Stomach smooth muscle (tissue), 2 donors: ENCODE data around the gene GLP2R.
"Not testable (repeated sequence)": the region's sequence is repeated elsewhere in the genome, so short reads cannot be mapped to it uniquely, and the experiment has no call there.

Experiments
- H3K27ac ChIP-seq: one replicate; pipeline ENCODE4 v1.7.0; 2013; ENCODE audit warnings: mild to moderate bottlenecking, low read length, inconsistent platforms
- H3K27me3 ChIP-seq, 2 donors: one replicate each; pipeline ENCODE4 v1.7.0; 2013; ENCODE audit warnings: low read length in 2 of 2; ENCODE audit not compliant: insufficient read depth in 2 of 2, control insufficient read depth in 1 of 2
- H3K36me3 ChIP-seq, 2 donors: one replicate each; pipeline ENCODE4 v1.7.0; 2013; ENCODE audit warnings: low read length in 2 of 2; ENCODE audit not compliant: control insufficient read depth in 2 of 2, insufficient read depth in 2 of 2
- H3K4me1 ChIP-seq: one replicate; pipeline ENCODE4 v1.7.0; 2013; ENCODE audit warnings: low read length; ENCODE audit not compliant: control insufficient read depth, insufficient read depth
- H3K4me3 ChIP-seq, 2 donors: one replicate each; pipeline ENCODE4 v1.7.0; 2013; ENCODE audit warnings: low read length in 2 of 2
- H3K9ac ChIP-seq, 2 donors: one replicate each; pipeline ENCODE4 v1.7.0; 2013; ENCODE audit warnings: low read length in 2 of 2, mild to moderate bottlenecking in 1 of 2
- H3K9me3 ChIP-seq, 2 donors: one replicate each; pipeline ENCODE4 v1.7.0; 2013; ENCODE audit warnings: low read length in 2 of 2; ENCODE audit not compliant: control insufficient read depth in 2 of 2
- donor health status: healthy.
- donor health status: Pancreatic carcinoma.

Gene GLP2R

DNA sequence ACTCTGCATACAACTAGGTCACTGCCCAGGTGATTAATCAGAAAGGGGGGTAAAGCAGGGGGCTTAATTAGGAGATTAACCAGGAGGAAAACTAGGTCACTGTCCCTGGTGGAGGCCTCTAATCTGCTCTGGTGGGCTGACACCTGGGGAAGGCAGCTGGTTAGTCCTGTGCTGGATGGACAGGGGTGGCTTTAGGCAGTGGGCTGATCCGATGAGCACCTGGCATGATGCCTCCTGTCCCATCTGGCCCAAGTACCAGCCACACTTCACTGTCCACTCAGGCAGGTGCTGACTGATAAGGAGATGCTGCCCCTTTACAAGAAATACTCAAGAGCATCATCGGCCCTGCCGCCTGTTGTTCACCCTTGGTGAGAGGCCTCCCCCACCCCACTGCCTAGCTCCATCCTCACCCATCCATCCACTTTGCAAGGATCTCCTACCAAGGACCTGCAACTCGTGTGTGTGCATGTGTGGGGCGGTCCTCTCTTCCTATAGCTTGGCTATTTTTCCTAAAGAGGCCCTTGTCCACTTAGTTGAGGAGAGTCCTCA lies 93.2 kb downstream of the GLP2R start:
- no peak overlapping the region for H3K9ac ChIP-seq
- H3K4me3 ChIP-seq = no peak overlapping the region
- H3K4me1 ChIP-seq = no peaks in the 10 kb centered on the region
- no peaks in the 10 kb centered on the region for H3K9me3 ChIP-seq
- H3K27me3 ChIP-seq = no peaks in the 10 kb centered on the region
- H3K27ac ChIP-seq = no peak overlapping the region
- H3K36me3 ChIP-seq = peaks cover 0 to 5% of the 10 kb centered on the region in 2 donors

DNA sequence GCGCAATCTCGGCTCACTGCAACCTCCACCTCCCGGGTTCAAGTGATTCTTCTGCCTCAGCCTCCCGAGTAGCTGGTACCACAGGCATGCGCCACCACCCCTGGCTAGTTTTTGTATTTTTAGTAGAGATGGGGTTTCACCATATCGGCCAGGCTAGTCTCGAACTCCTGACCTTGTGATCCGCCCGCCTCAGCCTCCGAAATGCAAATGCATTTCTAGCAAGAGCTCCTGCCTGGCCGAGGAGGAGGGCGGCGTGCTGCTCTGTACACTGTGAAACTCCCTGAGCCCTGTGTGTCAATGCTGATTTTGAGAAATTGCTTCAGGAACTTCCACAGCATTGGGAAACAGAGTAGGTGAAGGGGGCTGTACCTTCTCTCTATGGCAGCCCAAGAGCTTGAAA lies 95.5 kb downstream of the GLP2R start:
- H3K36me3 ChIP-seq, H3K4me1 ChIP-seq, H3K4me3 ChIP-seq, H3K27me3 ChIP-seq, H3K9ac ChIP-seq, H3K9me3 ChIP-seq, H3K27ac ChIP-seq: not testable (repeated sequence)

DNA sequence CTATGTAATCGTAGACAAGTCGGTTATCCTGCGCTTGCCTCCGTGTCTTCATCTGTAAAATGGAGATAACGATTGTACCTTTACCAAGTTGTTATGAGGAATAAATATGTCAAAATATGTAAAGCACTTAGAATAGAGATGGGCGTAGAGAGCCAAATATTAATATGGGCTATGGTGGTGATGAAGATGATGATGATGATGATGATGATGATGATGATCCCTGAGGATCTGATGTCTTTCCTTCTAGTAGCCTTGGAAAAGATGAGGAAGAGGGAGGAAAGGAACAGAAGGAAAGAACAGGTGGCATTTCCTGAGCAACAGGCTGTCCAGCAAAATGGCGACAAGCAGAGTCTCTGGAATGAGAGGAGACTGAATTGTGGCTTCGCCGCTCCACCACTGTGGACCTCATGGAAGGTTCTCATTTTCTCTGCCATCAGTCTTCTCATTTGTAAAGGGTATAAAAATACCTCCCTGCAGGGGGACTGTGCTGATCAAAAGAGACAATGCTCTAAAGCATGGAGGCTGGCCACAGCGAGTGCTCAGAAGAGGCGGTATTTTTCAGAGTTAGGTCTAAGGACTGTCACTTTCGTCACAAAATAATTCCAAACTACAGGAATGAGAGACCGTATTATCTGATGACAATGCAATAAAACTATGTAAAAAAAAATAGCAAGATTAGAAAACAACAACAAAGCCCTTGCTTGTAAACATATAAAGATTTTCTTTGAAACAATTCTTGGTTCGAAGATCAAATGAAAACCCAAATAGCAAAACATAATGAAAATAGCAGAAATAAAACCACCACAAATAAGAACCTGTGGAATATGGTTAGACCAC lies 96.5 kb downstream of the GLP2R start:
- Histone ChIP-seq H3K27me3 (no peaks in the 10 kb centered on the region), H3K9ac (no peak overlapping the region), H3K4me3 (no peak overlapping the region), H3K4me1 (peaks cover 7% of the 10 kb centered on the region), H3K36me3 (peaks cover 0 to 5% of the 10 kb centered on the region in 2 donors), H3K27ac (no peak overlapping the region), H3K9me3 (no peaks in the 10 kb centered on the region)

DNA sequence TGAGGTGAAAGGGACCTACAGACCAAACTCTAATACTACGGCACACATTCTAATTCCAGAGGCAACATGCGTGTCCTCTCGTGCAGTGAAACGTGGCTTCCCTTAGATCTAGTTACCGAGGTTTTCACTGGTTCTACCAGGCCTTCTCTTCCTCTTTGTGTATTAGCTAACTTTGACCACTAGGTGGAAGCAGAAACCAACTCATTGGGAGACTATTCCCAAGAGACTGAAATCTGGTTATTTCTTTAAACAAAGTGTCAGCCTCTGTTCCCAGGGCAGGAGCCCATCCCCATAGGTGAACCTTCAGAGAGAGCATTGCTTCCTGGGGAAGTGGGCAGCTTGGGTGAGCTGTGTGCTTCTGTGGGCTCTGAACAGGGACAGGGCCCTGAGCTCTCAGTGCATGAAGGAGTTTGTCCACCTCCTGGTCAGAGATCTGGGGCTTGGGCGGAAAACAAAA lies 99.0 kb downstream of the GLP2R start:
- Histone ChIP-seq H3K4me1 (peaks cover 7% of the 10 kb centered on the region), H3K9ac (peak overlapping the region in 1 of 2 donors; percentile 38), H3K9me3 (no peaks in the 10 kb centered on the region), H3K36me3 (peaks cover 0 to 2% of the 10 kb centered on the region in 2 donors), H3K27ac (no peak overlapping the region), H3K27me3 (no peaks in the 10 kb centered on the region), H3K4me3 (no peak overlapping the region)

DNA sequence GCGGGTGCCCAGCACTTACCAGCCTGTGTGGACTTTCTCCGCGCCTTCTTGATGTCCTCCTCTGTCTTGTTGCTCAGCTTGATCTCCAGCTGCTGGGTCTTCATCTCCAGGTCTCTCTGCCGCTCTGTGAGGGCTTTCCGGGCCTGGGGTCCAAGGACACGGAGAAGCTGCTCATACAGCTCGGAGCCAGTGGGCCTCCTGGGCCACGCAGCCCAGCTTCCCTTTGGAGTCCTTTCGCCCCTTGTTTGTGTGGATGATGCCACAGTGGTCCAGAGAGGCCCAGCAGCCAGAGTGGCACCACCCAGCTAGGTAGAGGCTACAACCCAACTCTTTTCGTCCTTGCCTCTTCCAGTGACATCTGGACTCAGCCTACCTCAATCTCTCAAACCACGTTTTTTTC lies 99.7 kb downstream of the GLP2R start:
- Histone ChIP-seq H3K27me3 (no peaks in the 10 kb centered on the region), H3K4me3 (no peak overlapping the region), H3K36me3 (peaks cover 0 to under 1% of the 10 kb centered on the region in 2 donors), H3K9me3 (no peaks in the 10 kb centered on the region), H3K27ac (no peak overlapping the region), H3K4me1 (peaks cover 7% of the 10 kb centered on the region), H3K9ac (no peak overlapping the region)

DNA sequence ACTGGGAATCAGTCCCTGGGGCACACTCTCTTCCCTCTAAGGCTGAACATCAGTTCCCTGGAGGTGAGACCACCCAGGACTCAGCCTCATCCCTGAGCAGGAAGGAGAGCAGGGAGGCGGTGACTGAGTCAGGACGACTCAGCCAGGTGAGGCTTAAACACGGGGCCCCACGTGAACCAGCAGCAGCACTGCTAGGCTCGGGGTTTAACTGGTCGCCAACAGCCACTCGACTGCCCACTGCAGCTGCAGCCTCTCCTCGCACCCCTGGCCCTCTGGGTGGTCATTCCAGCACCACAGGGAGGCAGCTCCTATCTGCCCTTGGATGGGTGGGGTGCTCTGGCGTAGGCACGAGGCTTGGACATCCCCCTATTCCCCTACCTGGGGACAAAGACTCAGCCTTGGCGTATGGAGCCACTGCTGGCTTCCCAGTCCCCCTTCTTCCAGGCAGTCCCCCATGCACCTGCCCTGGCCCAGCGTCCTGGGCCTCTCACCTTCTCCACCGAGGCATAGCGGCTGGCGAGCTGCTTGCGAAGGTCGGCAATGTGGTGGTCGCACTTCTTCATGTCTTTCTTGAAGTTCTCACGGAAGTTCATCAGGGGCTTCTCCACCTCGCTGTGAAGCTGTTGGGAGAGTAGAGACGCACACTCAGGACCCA lies 100.6 kb downstream of the GLP2R start:
- H3K36me3 ChIP-seq = no peaks in the 10 kb centered on the region
- H3K4me1 ChIP-seq = peaks cover 7% of the 10 kb centered on the region
- no peaks in the 10 kb centered on the region for H3K9me3 ChIP-seq
- no peak overlapping the region for H3K4me3 ChIP-seq
- no peak overlapping the region for H3K27ac ChIP-seq
- no peak overlapping the region for H3K9ac ChIP-seq
- H3K27me3 ChIP-seq = no peaks in the 10 kb centered on the region

DNA sequence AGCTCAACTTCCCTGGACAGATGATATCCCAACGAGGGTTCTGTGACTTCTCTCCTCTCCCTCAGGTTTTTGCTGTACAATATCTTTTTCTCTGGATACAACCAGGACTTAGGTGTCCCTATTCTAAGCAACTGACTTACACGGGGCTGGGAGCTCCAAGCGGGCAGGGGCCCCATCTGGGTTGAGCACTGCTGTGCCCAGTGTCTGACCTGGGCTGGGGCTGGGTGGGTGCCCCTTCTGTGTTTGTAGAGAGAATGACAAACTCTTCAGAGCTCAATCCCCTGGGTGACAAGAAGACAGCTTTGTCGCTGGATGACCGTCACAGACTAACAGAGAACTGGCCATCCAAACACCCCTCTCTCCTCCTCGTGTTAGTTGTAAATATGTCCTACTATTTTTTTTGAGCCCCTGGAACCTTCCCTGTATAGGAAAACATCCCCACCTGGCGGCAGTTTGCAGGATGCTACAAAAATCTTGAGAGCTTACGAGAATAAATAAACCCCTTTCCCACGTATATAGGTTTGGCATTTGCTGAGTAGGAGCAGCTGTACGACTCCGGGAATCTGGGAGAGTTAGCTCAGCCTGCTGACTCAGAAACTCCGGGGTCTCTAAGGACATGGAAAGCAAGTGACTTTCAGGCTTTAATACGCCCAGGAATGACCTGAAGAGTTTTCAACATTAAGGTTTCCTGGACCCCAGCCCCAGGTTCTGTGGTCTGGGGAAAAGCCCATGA lies 103.0 kb downstream of the GLP2R start:
- no peaks in the 10 kb centered on the region for H3K9me3 ChIP-seq
- H3K4me1 ChIP-seq = peaks cover 7% of the 10 kb centered on the region
- no peak overlapping the region for H3K27ac ChIP-seq
- H3K4me3 ChIP-seq = no peak overlapping the region
- peaks cover under 1 to 4% of the 10 kb centered on the region in 2 donors for H3K36me3 ChIP-seq
- H3K27me3 ChIP-seq = no peaks in the 10 kb centered on the region
- H3K9ac ChIP-seq = no peak overlapping the region

DNA sequence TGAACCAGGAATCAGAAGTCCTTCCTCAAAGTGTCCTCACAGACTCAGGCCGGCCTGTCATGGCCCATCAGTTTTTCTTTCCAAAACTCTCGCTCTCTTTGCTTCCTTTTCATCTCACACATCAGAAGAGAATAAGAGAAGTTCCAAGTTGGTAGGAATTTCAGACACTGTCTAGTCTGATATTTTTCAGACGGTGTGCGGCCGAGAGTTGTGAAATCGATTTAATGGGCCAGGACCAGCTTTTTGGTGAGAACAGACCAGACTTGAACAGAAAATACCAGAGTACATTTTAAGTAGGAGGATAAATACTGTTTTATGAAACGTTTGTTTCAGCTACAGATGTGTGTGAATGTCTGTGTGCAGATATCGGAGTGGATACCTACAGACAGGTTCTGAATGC lies 104.1 kb downstream of the GLP2R start:
- H3K4me3 ChIP-seq = no peak overlapping the region
- no peaks in the 10 kb centered on the region for H3K27me3 ChIP-seq
- no peaks in the 10 kb centered on the region for H3K9me3 ChIP-seq
- H3K4me1 ChIP-seq = peaks cover 2% of the 10 kb centered on the region
- peaks cover 4 to 5% of the 10 kb centered on the region in 2 donors for H3K36me3 ChIP-seq
- H3K27ac ChIP-seq = no peak overlapping the region
- no peak overlapping the region for H3K9ac ChIP-seq

DNA sequence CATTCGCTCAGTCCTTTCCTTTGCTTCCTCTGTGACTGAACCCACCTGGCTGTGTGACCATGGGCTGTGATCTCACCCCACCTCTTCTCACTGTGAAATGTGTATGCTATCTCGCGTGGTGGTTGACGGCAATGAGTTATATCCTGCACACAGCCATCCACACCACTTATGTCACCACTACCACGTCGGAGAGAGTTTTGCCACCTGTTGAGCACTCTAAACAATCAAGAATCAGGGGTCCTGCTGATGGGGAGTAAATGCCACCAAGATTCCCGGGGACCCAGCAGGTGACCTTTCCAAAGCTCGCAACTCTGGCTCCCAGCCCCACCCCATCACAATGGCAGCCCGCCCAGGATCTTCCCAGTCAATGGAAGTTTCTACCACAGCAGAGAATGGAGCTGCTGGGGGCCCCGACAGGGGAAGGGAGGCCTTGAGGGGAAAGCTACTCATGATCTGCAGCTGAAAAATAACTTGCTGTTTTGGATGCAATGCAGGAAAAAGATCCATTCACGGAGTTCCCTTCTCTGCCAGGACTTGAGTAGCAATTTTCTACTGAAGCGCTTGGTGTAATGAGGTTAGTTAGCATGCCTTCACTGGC lies 105.5 kb downstream of the GLP2R start:
- H3K27me3 ChIP-seq = no peaks in the 10 kb centered on the region
- no peaks in the 10 kb centered on the region for H3K9me3 ChIP-seq
- H3K9ac ChIP-seq = no peak overlapping the region
- peaks cover 4 to 5% of the 10 kb centered on the region in 2 donors for H3K36me3 ChIP-seq
- H3K4me3 ChIP-seq = no peak overlapping the region
- no peaks in the 10 kb centered on the region for H3K4me1 ChIP-seq
- H3K27ac ChIP-seq = no peak overlapping the region

DNA sequence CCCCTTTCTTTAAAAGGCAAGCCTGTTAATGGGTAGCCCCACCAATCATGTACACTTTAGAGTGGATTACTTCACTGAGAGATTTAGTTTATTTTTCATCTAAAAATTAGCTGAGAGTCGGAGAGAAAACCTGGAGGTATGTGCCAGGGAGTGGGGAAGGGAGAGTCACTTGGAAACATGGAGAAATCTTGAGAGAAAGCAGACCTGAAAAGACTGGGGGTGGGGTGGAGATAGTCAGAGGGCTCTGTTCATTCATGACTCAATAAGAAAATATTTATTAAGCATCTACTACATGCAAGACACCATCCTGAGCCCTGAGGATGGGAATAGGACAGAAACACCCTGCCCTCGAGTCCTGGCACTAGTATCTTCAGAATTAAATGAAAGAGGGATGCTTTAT lies 106.8 kb downstream of the GLP2R start:
- H3K9me3 ChIP-seq = no peaks in the 10 kb centered on the region
- H3K9ac ChIP-seq = no peak overlapping the region
- H3K27ac ChIP-seq = no peak overlapping the region
- no peak overlapping the region for H3K4me3 ChIP-seq
- no peaks in the 10 kb centered on the region for H3K27me3 ChIP-seq
- H3K4me1 ChIP-seq = no peaks in the 10 kb centered on the region
- H3K36me3 ChIP-seq = peaks cover 4 to 5% of the 10 kb centered on the region in 2 donors
